HG03280 (cell line): ENCODE data around the gene SMYD2.

ENCODE experiments used
- ATAC-seq: cut with Tn5 transposase; IDR thresholded peaks from one replicate; pipeline ENCODE4 v1.9.1; 2021; ENCODE audit warnings: mild to moderate bottlenecking, moderate library complexity; ENCODE audit not compliant: unreplicated experiment

The SMYD2 gene

GRCh38 chr1:214327514-214327913 is 46.6 kb downstream of the SMYD2 start:
- no peak for ATAC-seq

DNA sequence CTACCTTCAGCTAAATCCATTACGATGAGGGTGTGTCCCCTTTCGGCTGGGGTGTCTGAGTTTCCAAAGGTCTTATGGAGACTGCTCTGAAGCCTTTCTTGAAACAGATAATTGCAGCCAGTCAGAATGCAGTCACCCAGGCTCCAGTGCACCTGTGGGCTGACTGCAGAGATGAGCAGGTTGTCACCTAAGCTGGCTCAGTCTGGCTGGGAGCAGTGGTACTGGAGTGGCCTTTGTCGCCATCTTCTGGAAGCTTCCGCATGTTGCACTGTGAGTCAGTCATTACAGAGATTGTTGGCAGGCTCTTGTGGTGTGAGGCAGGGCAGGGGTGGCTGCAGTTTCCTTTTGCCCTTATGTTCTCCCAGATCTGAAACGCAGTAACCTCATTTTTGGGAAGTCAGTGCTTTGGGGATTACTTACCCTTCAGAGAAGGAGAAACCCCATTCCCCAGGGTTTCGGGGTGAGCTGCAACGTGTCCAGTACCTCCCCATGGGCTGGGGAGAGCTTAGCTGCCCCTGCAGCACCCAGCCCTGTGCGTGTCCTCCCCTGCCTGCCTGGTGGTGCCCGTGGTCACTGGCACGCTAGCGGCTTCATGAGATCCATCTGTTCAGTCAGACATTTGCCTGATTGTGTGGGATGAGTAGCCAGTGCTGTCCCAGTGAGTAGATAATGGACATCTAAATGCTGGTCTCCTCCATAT is 48.0 kb downstream of the SMYD2 start:
- peak; percentile 87 for ATAC-seq

GRCh38 chr1:214329470-214330220 is 48.7 kb downstream of the SMYD2 start:
- no peak for ATAC-seq

- no peak for ATAC-seq
Measured at GRCh38 chr1:214330222-214330621, 49.3 kb downstream of the SMYD2 start.

DNA sequence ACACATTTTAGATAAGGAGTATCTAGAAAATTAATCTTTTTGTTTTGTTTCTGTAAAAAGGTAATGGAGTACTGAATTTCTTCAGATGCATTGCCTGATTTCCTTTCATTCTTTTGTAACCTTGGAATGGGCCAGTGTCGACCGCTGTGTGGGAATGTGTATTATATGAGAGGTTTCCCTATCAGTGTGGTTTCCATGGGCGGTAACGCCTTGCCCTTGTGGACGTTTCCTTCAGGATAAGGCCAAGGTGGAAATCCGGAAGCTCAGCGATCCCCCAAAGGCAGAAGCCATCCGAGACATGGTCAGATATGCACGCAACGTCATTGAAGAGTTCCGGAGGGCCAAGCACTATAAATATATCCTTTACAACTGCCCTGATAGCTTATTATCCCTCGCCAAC is 49.8 kb downstream of the SMYD2 start:
- no peak for ATAC-seq

GRCh38 chr1:214331180-214331579 is 50.2 kb downstream of the SMYD2 start:
- no peak for ATAC-seq

GRCh38 chr1:214331827-214332423 is 51.0 kb downstream of the SMYD2 start:
- peak; percentile 43 for ATAC-seq

DNA sequence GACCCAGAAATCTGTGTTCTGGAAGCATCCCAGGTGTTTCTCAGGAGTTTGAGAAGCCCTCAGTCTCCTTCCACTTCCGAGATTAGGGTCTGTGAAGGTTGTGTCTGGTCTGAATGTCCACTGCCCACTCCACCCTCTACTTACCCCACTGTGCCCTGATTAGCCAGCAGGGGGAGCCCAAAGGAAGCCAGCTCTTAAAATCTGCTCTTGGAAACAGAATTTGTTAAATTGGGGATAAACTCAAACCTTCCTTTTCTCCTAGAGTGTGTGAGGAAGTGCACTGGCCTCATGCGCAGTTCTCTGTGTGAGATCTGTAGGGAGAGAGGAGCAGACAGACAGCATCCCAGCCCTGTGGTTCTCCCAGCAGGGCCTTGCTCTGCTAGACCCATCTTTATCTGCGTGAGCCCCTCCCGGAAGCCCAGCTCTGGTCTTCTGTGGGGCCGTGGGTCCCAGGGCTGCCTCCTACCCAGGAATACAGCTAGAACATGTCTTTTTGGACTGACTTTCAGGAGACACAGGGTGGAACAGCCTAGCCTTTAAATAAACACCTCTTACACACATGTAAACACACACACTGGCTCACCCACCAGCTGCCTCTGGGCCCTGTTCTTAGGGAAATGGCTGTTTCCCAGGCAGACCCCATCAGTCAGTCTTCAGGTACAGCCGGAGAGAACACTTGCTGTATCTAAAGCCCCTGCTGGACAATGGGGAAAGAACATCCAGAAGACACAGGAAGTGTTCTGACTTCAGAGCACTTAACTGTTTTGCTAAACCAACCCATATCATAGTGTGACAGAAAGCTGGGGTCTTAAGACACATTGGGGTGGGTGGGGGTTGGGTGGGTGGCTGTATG is 52.2 kb downstream of the SMYD2 start:
- ATAC-seq = peak; percentile 30

GRCh38 chr1:214335567-214335966 is 54.6 kb downstream of the SMYD2 start:
- no peak for ATAC-seq

GRCh38 chr1:214337015-214337414 is 56.1 kb downstream of the SMYD2 start:
- ATAC-seq = no peak

GRCh38 chr1:214337511-214337910 is 56.6 kb downstream of the SMYD2 start:
- no peak for ATAC-seq

DNA sequence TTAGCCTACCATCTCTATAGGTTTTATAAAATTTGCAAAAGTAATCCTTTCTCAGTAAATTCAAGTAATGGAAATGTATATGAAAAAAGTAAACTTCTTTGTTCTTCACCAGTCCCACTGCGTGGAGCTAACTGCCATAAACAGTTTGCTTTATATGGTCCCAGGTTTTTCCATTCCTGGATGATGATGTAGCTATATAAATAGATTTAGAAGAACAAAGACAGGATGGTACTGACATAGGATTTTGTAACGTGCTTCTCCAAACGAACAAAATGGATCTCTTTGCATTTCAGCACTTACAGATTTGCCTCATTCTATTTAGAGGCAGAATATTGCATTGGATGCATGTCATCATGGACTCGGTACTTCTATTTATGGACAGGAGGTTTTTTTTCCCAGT is 57.3 kb downstream of the SMYD2 start:
- ATAC-seq = no peak

DNA sequence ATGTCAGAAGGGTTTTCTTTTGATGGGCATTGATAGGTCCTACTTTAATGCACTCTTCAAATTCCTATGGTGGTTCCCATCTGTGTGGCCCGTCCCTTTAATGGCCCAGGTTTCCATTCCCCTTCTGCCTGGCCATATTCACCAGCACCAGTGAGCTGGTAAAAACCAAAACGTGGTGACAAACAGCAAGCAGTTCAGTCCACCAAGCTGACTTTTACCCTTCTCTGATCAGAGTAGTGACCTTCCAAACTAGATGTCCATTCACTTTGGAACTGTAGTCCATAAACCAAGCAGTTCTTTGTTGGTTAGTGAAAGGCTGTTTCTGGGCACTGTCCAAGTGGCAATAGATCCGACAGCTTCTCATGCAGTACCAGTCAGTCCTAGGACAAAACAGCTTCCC is 60.5 kb downstream of the SMYD2 start:
- ATAC-seq = no peak

DNA sequence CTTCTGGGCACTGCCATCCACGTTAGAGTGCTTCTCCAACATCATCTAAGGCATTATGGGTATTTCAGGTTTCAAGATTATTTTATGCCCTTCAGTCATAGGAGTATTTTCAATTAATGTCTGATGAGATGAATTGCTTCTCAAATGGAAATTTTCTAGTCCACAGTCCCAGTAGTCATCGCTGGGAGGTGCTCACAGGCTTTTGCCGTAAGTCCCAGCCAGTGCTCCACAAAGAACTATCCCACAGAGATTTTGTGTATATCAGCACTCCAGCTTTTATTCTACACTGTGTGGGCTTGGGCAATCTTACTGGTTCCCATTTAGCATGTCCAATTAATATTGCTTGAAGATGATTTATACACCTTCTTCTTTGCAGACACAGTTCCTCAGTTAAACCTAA is 61.0 kb downstream of the SMYD2 start:
- ATAC-seq = no peak

GRCh38 chr1:214342525-214342924 is 61.6 kb downstream of the SMYD2 start:
- no peak for ATAC-seq

GRCh38 chr1:214344897-214345296 is 63.9 kb downstream of the SMYD2 start:
- ATAC-seq = no peak

- no peak for ATAC-seq
Measured at GRCh38 chr1:214349008-214349407, 68.0 kb downstream of the SMYD2 start.

DNA sequence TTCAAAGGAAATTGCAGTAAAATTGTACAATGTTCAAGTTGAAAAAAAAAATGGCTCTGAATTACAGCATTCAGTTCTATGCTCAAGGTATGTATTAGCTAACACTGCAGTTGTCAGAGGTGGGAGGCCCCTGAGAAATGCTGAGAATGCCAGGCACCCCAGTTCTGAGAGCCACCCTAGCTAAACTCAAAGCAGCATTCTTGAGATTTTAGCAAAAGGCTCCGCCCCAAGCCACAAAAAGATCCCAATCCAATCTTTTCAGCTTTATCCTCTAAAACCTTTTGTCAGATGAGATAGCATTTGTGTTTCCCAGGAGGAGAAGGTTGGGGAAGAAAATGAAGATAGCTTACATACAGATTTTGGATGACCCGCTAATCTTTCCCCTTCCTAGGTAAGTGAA is 68.8 kb downstream of the SMYD2 start:
- ATAC-seq = no peak

DNA sequence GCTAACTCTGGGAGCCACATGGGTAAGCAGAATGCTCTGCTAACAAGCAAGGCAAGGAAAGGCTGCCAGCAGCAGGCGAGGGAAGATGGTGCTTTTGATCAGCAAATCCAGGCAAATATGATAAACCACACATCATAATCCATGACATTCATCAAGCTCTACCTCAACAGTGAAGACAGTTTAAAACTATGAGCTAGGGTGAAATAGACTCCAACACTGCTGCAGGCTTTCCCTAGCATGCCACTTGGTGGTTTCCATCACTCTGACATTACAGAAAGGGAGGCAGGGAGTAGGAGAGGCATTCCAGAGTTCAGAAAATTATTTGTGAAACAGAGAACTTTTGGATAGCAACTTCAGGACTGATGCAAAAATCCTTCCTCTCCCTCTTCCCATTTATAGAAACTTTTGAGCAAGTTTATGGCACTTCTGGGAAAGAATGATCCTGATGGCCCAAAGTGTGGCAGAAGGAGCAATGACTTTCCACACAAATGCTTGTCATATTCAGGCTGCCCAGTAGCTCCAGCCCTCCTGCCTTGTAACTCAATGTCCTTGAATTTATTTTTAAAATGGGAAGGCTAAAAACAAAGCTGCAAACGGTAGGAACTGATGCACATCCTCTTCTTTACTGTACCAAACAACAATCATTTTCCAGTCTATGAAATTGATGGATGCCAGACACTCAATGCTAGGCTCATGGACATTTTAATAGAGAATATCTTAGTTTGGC is 70.8 kb downstream of the SMYD2 start:
- no peak for ATAC-seq

DNA sequence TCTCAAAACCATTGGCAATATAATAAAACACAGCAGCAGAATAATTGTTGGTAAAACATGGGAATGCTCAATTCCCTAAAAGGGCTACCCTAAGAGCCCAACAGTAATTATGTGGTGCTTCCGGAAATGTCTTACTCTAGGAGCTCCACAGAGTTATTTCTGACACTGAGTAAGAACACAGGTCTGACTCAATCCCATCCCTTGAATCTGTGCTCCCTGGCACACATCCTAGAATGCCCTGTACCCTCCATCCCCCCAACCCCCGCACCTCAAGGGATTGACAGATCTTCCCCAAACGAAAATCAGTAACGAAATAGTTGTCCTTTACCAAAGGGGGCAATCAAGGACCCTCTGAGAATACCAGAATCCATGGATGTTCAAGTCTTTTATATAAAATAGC is 71.9 kb downstream of the SMYD2 start:
- ATAC-seq = no peak
